GM19238 (cell line): Measurements from ENCODE around the gene CLEC2D.
"Not testable (repeated sequence)": the region's sequence is repeated elsewhere in the genome, so short reads cannot be mapped to it uniquely, and the experiment has no call there.

ENCODE experiments used
- DNase-seq: peaks from one replicate; pipeline ENCODE4 v3.0.0; 2011; ENCODE audit warnings: low spot score; ENCODE audit not compliant: insufficient read length

Gene CLEC2D

GRCh38 chr12:9729082-9729481 lies 59.6 kb downstream of the CLEC2D start:
- DNase-seq: no peak

- DNase-seq: no peak
Observed at GRCh38 chr12:9730011-9730410, 60.5 kb downstream of the CLEC2D start.

- no peak for DNase-seq
Observed at GRCh38 chr12:9730591-9730990, 61.1 kb downstream of the CLEC2D start.

- no peak for DNase-seq
Observed at GRCh38 chr12:9731393-9731792, 61.9 kb downstream of the CLEC2D start.

GRCh38 chr12:9731797-9732196 lies 62.3 kb downstream of the CLEC2D start:
- no peak for DNase-seq

GRCh38 chr12:9732921-9733461 lies 63.5 kb downstream of the CLEC2D start, which contains the start of gene CLECL1:
TSS of gene CLECL1 (minus strand) at chr12:9733097.
- DNase-seq: no peak

GRCh38 chr12:9735601-9736000 lies 66.1 kb downstream of the CLEC2D start:
- no peak for DNase-seq

GRCh38 chr12:9736936-9737705 lies 67.6 kb downstream of the CLEC2D start:
- no peak for DNase-seq

- DNase-seq: not testable (repeated sequence)
Observed at GRCh38 chr12:9738905-9739304, 69.4 kb downstream of the CLEC2D start.

- DNase-seq: not testable (repeated sequence)
Observed at GRCh38 chr12:9739404-9740105, 70.0 kb downstream of the CLEC2D start.

GRCh38 chr12:9740106-9740750 lies 70.7 kb downstream of the CLEC2D start:
- DNase-seq: no peak

- DNase-seq: no peak
Observed at GRCh38 chr12:9741726-9742125, 72.2 kb downstream of the CLEC2D start.

- DNase-seq: no peak
Observed at GRCh38 chr12:9742661-9743060, 73.1 kb downstream of the CLEC2D start.

- DNase-seq: no peak
Observed at GRCh38 chr12:9745199-9745598, 75.7 kb downstream of the CLEC2D start.
